Stimulated activated CD8-positive, alpha-beta memory T cell treated with anti-CD3 and anti-CD28 coated beads, Interleukin-15, amount 100 ng/mL, for 48 hours (primary cell): ENCODE data around the gene CCDC14.
"Not testable (repeated sequence)": the region's sequence is repeated elsewhere in the genome, so short reads cannot be mapped to it uniquely, and the experiment has no call there.

Experiments used
- DNase-seq, 2 donors: peaks; one replicate each; pipeline ENCODE4 v3.0.0-alpha.2; 2020; ENCODE audit warnings: low read depth in 2 of 2

Gene CCDC14, protein sequence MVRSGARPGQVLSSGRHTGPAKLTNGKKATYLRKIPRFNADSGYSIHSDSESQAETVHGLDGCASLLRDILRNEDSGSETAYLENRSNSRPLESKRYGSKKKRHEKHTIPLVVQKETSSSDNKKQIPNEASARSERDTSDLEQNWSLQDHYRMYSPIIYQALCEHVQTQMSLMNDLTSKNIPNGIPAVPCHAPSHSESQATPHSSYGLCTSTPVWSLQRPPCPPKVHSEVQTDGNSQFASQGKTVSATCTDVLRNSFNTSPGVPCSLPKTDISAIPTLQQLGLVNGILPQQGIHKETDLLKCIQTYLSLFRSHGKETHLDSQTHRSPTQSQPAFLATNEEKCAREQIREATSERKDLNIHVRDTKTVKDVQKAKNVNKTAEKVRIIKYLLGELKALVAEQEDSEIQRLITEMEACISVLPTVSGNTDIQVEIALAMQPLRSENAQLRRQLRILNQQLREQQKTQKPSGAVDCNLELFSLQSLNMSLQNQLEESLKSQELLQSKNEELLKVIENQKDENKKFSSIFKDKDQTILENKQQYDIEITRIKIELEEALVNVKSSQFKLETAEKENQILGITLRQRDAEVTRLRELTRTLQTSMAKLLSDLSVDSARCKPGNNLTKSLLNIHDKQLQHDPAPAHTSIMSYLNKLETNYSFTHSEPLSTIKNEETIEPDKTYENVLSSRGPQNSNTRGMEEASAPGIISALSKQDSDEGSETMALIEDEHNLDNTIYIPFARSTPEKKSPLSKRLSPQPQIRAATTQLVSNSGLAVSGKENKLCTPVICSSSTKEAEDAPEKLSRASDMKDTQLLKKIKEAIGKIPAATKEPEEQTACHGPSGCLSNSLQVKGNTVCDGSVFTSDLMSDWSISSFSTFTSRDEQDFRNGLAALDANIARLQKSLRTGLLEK

DNA sequence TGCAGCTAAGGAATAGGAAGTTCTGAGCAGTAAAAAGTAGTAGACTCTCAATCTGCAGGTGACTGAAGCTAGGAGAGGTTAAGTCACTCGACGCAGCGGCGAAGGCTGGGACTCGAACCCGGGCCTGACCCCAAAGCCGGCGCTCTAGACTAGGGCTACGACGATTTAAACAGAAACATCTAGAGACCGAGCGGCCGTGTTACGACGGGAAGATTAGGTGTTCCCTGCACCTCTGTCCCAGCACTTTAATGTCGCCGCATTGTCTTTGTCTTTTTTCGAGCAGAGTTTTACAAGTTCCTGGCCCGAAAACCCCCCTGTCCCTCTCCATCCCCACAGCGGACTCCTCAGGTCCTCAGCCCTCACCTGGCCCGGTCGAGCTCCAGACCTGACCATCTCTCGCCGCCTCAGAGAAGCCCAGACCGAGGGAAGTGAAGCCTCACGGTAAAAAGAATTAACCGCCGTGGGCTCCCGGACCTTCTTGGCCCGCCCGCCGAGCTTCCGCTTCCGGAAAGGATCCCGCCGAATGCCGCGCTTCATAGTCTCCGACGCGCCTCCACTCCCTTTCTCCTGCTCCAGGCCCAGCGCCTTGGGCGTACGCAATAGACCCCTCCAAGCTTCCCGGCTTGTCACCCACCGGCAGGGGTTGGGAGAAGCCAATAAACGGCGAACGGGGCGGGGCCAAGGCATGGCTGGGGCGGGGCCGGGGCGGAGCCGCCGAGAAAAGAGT is at the start of gene CCDC14:
Gene CCDC14 (minus strand): TSS at position 449 of the 727 bp plus-strand sequence. CDS start 56 bp downstream, at position 393.
- DNase-seq, result peak; percentile 73 to 79

DNA sequence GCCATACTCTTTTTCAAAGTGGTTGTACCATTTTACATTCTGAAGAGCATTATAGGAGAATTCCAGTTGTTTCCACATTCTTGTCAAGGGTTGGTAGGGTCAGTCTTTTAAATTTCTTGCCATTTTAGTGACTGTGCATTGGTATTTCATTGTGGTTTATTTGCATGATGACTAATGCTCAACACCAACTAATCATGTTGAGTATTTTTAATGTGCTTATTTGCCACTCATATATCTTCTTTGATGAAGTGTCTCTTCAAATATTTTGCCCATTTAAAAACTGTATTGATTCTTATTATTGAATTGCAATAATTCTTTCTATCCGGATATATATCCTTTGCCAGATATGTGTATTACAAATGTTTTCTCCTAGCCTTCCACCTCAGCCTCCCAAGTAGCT is 47.3 kb upstream of the CCDC14 start:
- not testable (repeated sequence) for DNase-seq

DNA sequence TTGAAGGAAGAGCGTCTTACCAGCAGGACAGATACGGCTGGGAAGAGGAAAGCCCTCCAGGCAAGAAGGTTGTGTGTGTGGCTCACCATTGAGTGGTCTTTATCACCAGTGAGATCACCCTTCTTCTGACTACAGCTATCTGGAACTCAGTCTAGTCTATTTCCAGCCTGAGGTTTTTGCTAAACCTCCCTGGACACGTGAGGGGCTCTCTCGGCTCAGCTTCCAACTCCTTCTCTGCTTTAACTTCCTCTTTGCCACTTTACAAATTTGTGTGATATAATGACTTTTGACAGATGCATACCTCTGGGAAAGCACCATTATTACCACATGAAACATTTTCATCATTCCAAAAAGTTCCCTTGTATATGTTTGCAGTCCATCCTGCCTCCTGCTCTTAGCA is 46.2 kb upstream of the CCDC14 start:
- no peak for DNase-seq

DNA sequence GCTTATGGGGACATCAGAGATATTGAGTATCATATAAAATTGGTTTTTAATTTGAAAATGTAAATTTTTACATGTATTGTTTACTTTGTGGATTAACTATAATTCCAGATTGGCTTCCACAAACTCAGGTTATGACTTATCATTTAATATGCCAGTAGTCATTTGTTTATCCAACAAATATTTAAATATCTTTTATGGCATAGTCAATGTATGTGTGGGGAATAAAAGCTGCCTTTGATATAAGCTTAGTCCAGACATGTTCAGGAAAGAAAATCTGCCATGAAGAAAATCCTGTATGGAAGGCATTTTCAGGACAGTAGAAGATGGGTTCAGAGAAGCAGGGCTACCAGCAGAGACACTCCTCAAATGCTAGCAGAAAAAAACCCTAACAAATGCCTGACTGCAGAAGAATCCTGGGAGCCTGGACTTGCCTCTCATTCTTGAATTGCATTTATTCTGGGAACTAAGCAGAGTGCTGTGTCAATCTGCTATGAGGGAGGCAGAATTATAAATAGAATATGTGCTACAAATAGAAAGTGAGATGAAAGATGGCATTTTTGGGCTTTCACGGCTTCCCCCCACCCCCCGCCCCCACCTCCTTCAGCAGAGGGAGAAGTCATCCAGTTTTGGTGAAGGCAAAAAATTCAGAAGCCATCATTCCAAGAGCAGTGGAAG is 41.5 kb upstream of the CCDC14 start:
- not testable (repeated sequence) for DNase-seq

DNA sequence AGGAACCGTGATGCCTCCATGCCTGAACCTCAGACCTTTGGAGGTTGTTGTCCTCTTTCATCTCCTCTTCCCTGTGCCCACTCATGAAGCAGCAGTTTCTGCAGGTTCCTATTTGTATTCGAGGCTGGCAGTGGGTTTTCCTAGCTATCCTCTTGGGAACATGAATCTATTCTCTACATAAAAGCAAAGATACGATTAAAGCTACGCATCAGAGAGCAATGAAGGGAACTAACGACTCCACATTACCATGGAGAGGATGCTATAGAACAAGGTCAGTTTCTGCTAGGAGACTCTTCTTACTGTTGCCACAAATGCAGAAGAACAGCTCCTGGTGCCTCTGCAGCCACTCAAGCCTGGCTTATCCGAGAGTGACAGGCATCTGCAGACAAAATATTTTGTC is 40.3 kb upstream of the CCDC14 start:
- DNase-seq, result not testable (repeated sequence)

DNA sequence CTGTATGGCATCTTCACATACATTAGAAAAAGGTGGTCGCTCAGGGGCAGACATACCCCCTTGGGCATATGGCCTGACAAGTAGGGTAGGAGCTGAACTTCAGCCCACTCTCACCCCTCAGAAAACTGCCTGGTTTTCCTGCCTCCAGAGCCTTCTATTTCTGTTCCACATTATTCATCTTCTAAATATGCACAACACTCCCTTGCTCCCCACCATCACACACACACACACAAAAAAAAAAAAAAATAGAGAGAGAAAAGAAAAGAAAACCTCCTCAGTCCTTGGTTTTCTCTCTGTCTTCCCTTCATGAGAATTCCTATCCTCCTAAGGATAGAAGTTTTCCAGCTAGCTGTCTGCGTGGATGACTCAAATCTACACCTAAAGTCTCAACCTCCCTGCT is 36.5 kb upstream of the CCDC14 start:
- no peak for DNase-seq

DNA sequence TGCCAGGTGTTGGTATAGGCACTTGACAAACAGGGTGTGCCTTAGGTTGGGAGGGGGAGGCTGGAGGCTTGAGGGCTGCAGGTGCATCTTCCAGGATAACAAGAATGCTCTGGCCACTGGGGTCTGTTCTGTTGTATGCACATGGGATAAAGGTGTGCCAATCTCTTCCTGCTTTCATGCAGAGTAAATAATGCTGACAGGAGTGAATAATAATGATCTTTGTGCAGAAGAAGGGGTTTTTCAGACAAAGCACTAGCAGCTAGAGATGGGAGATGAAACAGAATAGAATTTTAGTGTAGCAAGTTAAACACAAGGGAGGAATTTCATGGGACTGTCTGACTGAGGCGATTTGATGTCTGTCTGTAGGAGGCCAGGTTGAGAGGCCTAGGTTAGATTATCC is 32.8 kb upstream of the CCDC14 start:
- no peak for DNase-seq

DNA sequence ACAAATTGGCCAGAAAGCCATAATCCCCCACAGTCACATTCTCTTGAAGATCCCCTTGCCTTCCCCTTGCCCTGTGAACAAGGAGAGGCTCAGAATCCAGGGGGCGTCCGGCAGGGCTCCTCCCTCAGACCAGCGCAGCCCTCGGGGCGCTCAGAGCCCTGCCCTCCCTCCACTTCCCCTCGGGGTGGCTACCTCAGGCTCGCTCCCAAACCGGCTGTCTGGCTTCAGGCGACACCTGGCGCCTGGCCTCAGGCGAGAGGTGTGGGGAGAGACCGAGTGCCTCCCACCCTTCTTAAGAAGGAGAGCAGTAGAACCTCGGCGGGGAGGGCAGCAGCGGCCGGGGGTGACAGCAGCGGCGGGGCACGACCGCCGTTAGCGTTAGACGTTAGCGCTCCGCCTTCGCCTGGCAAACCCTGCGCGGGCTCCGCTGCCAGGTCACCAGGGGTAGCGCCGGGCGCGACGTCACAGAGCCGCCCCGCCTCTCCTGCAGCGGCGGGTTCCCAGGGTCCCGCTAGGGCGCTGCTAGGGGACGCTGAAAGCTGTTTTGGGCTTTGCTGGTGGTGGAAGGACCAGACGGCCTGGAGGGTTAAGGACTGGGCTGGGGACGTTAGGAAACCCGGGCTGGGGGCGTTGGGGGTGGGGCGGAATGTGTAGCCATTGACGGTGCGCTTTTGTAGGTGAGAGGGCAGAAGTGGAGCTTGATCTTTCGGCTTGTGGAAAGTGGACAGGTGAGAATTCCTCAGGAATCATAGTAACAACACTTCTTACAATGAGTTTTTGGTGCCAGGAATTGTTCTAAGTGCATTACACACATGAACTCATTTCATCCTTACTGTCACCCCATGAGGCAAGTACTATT is 30.9 kb upstream of the CCDC14 start, which contains the start of gene ROPN1:
Gene ROPN1 (minus strand): TSS at position 395 of the 859 bp plus-strand sequence. CDS start 11,643 bp downstream, outside the sequence.
- DNase-seq, result not testable (repeated sequence)

DNA sequence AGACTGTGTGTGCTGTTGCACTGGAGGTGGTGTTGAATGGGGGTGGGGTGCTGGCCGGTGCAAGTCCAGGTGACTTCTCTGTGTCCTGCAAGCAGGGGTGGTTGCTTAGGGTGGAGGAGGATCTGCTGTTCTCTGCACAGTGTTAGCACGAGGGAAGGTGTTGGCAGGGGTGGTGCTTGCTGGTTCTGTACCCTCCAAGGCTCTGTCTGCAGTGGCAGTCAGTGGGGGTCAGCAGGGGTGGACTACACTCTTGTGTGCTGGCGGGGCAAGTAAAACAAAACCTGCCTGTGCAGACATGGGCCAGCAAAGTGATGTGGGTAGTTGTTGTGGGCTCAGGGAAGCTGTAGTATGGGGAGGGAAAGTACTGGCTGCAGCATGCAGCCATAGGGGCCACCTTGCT is 25.4 kb upstream of the CCDC14 start:
- DNase-seq, result no peak

DNA sequence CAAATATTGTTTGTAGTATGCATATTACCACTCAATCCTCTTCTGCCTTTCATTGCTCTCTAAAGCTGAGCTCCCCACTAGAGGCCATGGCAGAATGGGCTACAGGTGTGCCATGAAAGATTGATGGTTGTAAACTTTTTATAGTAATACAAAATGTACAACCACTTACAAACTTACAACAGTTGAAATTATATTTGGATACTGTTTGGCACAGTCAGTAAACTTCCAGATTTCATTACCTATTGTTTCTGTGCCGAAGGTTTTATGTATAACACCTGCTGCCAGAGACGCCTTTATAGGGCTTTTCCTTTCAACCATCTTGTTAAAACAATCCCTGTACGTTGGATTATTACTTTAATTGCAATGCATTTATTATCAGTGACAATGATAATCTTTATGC is 23.9 kb upstream of the CCDC14 start:
- DNase-seq, result no peak

DNA sequence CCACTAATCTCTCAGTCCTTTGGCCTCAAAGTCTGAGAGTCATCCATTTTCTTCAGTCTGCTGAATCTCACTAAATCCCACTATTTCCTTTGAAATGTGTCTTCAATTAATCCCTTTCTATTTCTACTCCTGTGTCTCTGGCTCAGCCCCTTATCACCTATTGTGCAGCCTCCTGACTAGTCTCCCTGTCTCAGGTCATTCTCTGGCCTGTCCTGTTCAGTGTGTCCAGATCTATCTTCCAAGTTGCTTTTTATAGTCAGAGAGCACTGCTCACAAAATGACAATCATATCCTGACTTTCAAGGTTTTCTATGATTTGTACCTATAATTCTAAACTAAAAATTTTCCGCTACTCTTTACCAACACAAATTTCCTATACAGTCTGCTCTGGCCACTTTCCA is 23.3 kb upstream of the CCDC14 start:
- DNase-seq, result no peak

DNA sequence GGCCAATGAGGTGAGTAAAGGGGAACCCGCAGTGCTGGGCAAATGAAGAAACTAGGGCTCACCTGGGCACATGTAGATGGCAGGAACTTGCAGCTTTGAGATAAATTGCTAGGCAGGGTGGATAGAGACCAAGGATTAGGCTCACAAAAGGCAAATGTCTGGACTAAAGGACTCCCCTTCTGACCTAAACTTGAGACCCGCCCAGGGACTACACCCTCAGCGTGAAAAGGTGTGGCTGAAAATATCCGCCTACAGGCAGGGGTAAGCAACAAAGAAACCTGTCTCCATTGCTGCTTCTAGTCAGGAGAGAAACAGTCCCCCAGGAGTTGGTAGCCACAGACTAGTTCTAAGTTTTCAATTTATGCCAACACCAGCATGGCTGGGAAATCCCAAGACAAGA is 20.3 kb upstream of the CCDC14 start:
- DNase-seq, result not testable (repeated sequence)

DNA sequence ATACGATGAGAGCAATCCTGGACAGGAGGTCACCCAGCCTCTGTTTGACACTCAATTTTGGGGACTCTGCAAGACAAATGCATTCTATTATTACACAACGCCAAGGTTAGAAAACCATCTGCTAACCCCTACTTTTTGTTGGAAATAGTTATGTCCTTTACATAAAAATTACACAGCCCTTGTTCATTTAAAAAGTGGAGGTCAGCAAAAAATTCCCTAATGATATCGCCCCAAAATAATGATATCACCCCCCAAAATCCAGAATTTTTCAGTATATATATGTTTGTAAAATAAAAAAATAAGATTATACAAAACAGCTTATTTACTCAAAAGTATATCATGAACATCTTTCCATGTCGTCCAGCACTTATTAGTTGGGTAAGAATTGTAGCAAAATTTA is 19.5 kb upstream of the CCDC14 start:
- no peak for DNase-seq

DNA sequence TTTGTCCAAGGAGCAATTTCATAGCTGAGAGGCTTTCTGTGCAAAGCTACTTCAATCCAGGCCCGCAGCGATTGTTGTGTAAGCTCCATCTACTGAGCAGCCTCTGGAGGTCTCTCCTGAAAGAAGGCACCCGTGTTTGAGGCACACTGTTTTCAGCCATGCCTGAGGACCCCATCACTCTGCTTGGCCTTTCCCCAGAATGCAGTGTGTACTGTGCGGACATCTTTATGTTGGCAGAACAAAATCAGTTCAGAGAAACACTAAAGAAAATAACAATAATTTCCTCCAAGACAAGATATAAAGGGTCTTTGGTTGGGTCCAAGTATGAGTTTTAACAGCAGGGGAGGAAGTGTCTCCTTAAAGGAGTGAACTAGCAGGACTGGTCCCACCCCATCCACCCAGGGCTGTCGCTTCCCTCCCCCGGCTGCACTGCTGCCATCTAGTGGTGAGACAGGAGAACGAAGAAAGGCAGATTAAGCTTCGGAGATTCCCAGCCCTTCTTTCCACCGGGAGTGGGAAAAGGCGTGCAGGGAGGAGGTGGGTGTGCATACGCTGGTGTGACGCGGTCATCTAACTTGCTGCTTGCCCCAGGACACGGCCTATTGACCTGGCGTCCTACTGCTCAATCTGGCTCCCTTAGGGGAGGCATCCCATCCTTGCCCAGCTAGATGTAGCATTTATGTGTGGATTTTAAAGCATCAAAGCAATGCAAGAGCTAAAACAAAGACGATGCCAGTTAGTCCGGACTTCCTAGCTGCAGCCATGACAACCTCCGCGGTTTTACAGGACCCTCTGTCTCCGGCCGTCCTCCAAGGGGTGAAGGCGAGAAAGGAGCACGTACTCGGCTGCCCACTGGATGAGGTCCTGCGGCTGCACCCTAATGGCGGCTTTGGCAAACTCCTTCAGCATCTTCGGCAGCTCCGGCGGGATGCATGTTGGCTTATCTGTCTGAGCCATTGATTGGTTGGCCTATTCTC is 18.8 kb upstream of the CCDC14 start:
- DNase-seq, result not testable (repeated sequence)

DNA sequence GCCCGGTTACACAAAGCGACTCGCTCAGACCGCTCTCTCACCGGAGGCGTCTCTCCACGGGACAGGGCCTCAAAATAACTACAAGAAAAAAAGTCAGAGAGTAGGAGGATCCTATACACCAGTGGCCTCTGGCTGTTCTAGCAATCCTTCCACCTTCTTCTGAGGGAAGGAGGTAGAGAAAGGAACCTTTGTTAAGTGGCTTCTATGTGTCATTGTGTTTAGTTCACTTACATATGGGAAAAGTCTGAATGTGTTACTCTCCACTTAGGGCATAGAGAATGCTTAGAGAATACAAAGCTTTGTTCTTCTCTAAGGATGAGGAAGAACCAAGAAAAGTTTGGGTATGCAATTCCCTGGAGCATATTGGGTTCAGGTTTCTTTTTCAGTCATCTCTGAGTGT is 15.9 kb upstream of the CCDC14 start:
- DNase-seq, result not testable (repeated sequence)

DNA sequence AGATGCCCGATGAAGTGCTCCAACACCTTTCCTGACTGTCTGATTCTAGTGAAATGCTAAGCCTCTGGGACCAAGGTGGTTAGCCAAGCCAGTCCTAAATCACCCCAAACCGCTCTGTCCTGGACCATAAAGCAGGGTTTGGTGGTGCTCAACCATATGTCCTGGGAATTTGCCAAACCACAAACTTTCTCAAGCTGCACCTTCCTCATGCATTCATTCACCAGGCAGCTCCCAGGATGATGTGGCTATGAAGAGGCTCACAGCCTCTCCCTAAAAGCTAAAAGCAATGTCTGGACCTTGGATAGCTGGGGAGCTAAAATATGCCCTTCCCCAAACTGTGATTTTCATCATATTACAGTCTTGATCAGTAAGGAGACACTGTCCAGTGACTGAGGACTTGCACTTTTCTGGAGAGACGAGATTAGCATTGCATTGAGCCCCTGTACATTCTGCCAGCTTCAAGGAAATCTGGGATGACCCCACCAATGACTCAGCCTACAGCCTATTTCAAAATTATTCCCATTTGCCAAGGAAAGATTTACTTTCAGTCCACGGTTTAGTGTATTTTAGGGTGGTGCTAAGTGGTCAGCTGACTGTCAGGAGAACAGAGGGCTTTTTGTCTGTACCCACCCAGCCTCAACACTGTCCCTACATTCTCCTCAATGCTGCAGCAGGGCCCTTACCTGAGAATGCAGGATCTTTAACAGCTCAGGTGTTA is 15.3 kb upstream of the CCDC14 start:
- DNase-seq, result not testable (repeated sequence)

DNA sequence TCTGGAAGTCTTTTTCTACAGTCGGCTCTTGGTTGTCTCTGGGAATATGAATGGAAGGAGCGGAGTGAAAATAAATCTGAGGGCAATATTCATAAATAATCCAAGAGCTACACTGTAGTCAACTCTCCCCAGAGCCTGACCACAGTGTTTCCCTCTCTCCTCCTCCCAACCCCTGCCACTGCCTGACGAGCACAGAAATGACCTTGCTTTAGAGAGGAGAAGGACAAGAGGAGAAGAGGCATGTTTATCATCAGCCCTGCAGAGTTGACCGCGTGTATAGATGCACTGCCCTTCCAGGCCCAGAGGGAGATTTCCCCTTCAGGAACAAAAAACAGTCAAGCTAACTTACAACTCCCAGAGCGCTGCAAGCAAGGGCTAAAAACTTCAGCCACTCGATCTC is 14.0 kb upstream of the CCDC14 start:
- DNase-seq, result not testable (repeated sequence)

DNA sequence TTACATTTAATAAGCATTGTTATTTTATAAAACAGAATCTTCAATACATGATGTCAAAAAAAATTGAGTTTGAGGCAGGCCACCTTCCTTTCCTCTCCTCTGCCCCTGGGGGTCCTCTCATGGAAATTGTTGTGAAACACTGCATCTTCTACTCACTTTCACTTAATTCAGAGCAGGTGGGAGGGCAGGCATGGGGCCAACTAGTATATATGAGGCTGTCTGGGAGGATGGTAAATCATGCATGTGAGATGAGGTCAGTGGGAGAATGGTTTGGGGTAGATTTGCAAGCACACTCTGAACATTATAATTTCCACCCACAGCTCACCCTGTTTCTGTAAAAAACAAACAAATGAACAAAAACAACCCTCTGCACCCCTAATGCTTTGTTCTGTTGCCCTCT is 10.4 kb upstream of the CCDC14 start:
- no peak for DNase-seq
